ENCODE measurements around the gene THADA.
A peak's percentile ranks its signal among the peaks of the same experiment; 100 is the strongest.
"Not testable (repeated sequence)": the region's sequence is repeated elsewhere in the genome, so short reads cannot be mapped to it uniquely, and the experiment has no call there.

The THADA gene

GRCh38 chr2:43593254-43593653, 2.6 kb downstream of the THADA start:
- peak in 1 of 3 experiments; percentile 84 for DNase-seq

GRCh38 chr2:43592443-43592842, 3.4 kb downstream of the THADA start:
- DNase-seq: peak in 1 of 3 experiments; percentile 28

GRCh38 chr2:43585708-43586107, 10.1 kb downstream of the THADA start:
- no peak for DNase-seq

- DNase-seq: no peak
Measured at GRCh38 chr2:43579275-43579981, 16.4 kb downstream of the THADA start.

GRCh38 chr2:43576981-43577892, 18.6 kb downstream of the THADA start:
- peak; percentile 3 to 64 (median 18) for DNase-seq

GRCh38 chr2:43572244-43572643, 23.6 kb downstream of the THADA start:
- no peak for DNase-seq

- DNase-seq: no peak
Measured at GRCh38 chr2:43569921-43570320, 25.9 kb downstream of the THADA start.

GRCh38 chr2:43568228-43568627, 27.6 kb downstream of the THADA start:
- no peak for DNase-seq

GRCh38 chr2:43566461-43566729, 29.4 kb downstream of the THADA start:
- DNase-seq: no peak

GRCh38 chr2:43563679-43564078, 32.2 kb downstream of the THADA start:
- peak in 1 of 3 experiments; percentile 14 for DNase-seq

GRCh38 chr2:43560231-43560547, 35.6 kb downstream of the THADA start:
- DNase-seq: no peak

GRCh38 chr2:43559391-43560230, 36.2 kb downstream of the THADA start:
- no peak for DNase-seq

- DNase-seq: no peak
Measured at GRCh38 chr2:43557196-43557595, 38.6 kb downstream of the THADA start.

- DNase-seq: no peak
Measured at GRCh38 chr2:43556256-43556655, 39.6 kb downstream of the THADA start.

- DNase-seq: no peak
Measured at GRCh38 chr2:43553341-43553855, 42.4 kb downstream of the THADA start.

- DNase-seq: no peak
Measured at GRCh38 chr2:43551990-43552389, 43.8 kb downstream of the THADA start.

- DNase-seq: not testable (repeated sequence)
Measured at GRCh38 chr2:43548381-43548780, 47.5 kb downstream of the THADA start.

GRCh38 chr2:43542285-43542933, 53.4 kb downstream of the THADA start:
- peak; percentile 7 to 70 (median 9) for DNase-seq

- DNase-seq: no peak
Measured at GRCh38 chr2:43541165-43541564, 54.7 kb downstream of the THADA start.

- DNase-seq: no peak
Measured at GRCh38 chr2:43540021-43540779, 55.6 kb downstream of the THADA start.

GRCh38 chr2:43539436-43539835, 56.4 kb downstream of the THADA start:
- no peak for DNase-seq
